BE2C (cell line): ENCODE results near the gene TMEM161A.

Source experiments
- DNase-seq: peaks from one replicate; pipeline ENCODE4 v3.0.0-alpha.2; 2020
- H3K27me3 ChIP-seq: fragments of 250-450 bp; sonication (Bioruptor Pico); 2 replicates; pipeline ENCODE4 v1.5.1; 2020; ENCODE audit warnings: mild to moderate bottlenecking
- H3K36me3 ChIP-seq: fragments of 250-450 bp; sonication (Bioruptor Pico); 2 replicates; pipeline ENCODE4 v1.5.1; 2020; ENCODE audit warnings: mild to moderate bottlenecking
- H3K4me1 ChIP-seq: fragments of 250-450 bp; sonication (Bioruptor Pico); 2 replicates; pipeline ENCODE4 v1.5.1; 2020
- H3K4me3 ChIP-seq: 2 replicates; pipeline ENCODE4 v1.5.1; 2011; ENCODE audit warnings: low read depth, low read length
- H3K9me3 ChIP-seq: fragments of 250-450 bp; sonication (Bioruptor Pico); 2 replicates; pipeline ENCODE4 v1.5.1; 2020
- CTCF ChIP-seq: IDR thresholded peaks from 2 replicates; pipeline ENCODE4 v1.5.1; 2012; ENCODE audit warnings: mild to moderate bottlenecking, low read depth, low read length

Gene TMEM161A

GRCh38 chr19:19131989-19132388, 6.3 kb downstream of the TMEM161A start:
- DNase-seq, result no peak
- Histone ChIP-seq H3K9me3 (no peaks in the 10 kb centered on the region; the same call in 1 of the 2 replicates), H3K4me3 (no peak overlapping the region), H3K4me1 (0 out of 2 replicates have a peak, but pooled peaks cover under 1% of the 10 kb centered on the region), H3K27me3 (no peaks in the 10 kb centered on the region), H3K36me3 (no peaks in the 10 kb centered on the region; the same call in 1 of the 2 replicates)
- TF ChIP-seq CTCF, result no peak

GRCh38 chr19:19126102-19126501, 12.2 kb downstream of the TMEM161A start:
- DNase-seq, result no peak
- Histone ChIP-seq H3K4me3 (no peak overlapping the region), H3K9me3 (no peaks in the 10 kb centered on the region; the same call in 1 of the 2 replicates), H3K36me3 (no peaks in the 10 kb centered on the region; the same call in 1 of the 2 replicates), H3K4me1 (no peaks in the 10 kb centered on the region), H3K27me3 (no peaks in the 10 kb centered on the region)
- no peak for TF ChIP-seq CTCF

GRCh38 chr19:19123386-19123785, 14.9 kb downstream of the TMEM161A start:
- no peak for TF ChIP-seq CTCF
- H3K36me3 ChIP-seq, result peaks cover 6% of the 10 kb centered on the region
- no peaks in the 10 kb centered on the region for H3K27me3 ChIP-seq
- H3K9me3 ChIP-seq, result no peaks in the 10 kb centered on the region
- no peak overlapping the region for H3K4me3 ChIP-seq
- no peak for DNase-seq
- no peaks in the 10 kb centered on the region for H3K4me1 ChIP-seq

- no peaks in the 10 kb centered on the region for H3K27me3 ChIP-seq
- no peak for TF ChIP-seq CTCF
- no peak for DNase-seq
- H3K4me3 ChIP-seq, result no peak overlapping the region
- H3K36me3 ChIP-seq, result peaks cover 6% of the 10 kb centered on the region
- no peaks in the 10 kb centered on the region for H3K4me1 ChIP-seq
- no peaks in the 10 kb centered on the region for H3K9me3 ChIP-seq
Measured at GRCh38 chr19:19122902-19123301, 15.4 kb downstream of the TMEM161A start.

GRCh38 chr19:19121371-19121770, 16.9 kb downstream of the TMEM161A start:
- H3K9me3 ChIP-seq, result no peaks in the 10 kb centered on the region
- H3K4me1 ChIP-seq, result no peaks in the 10 kb centered on the region
- H3K36me3 ChIP-seq, result peaks cover 6% of the 10 kb centered on the region
- H3K4me3 ChIP-seq, result no peak overlapping the region
- TF ChIP-seq CTCF, result no peak
- H3K27me3 ChIP-seq, result no peaks in the 10 kb centered on the region
- DNase-seq, result no peak

GRCh38 chr19:19120308-19121231, 17.7 kb downstream of the TMEM161A start:
- no peaks in the 10 kb centered on the region for H3K9me3 ChIP-seq
- H3K36me3 ChIP-seq, result peaks cover 6% of the 10 kb centered on the region
- peak; percentile 81 for DNase-seq
- no peaks in the 10 kb centered on the region for H3K27me3 ChIP-seq
- TF ChIP-seq CTCF, result no peak
- H3K4me1 ChIP-seq, result no peaks in the 10 kb centered on the region
- no peak overlapping the region for H3K4me3 ChIP-seq
